ENCODE data around the gene ZNF668. TPM values are rescaled to one million over a fixed set of nuclear protein-coding genes. Genes with fewer than 3 reads are reported as not detected.

The ZNF668 gene
- total and polyA plus RNA-seq, 2 of the 13 experiments (the other 11 are each of a cell fraction or from before 2014, with no cell fraction given): 3.8 to 9.8 TPM

DNA sequence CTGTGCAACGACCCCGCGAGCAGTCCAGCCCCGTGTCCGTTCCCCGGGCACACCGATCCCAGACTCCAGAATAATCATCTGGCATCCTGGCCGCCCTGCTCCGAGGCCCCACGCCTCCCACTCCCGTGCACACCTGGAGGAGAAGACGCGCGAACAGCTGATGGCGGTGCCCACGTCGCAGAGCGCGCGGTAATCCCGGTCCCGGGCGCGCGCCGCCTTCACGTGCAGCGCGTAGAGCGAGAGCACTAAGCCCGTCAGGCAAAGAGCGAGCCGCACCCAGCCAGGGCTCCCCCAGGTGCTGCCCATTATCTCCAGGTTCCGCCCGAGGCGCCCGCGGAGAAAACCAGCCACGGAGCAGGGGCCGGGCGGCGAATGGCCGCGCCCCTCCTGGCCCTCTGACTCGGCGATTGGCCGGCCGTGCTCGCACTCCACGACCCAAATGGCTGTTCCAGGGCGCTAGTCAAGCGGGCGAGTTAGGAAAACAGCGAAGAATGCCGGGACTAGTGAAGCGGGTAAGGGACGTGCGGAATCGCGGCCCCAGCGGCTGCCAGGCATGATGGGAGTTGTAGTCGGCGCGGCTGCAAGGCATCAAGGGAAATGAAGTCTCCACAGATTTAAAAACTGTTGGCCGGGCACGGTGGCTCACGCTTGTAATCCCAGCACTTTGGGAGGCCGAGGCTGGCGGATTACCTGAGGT, 20.5 kb upstream of the ZNF668 start, which contains the start of gene VKORC1 (continued):
- TF ChIP-seq, protein P1, sequence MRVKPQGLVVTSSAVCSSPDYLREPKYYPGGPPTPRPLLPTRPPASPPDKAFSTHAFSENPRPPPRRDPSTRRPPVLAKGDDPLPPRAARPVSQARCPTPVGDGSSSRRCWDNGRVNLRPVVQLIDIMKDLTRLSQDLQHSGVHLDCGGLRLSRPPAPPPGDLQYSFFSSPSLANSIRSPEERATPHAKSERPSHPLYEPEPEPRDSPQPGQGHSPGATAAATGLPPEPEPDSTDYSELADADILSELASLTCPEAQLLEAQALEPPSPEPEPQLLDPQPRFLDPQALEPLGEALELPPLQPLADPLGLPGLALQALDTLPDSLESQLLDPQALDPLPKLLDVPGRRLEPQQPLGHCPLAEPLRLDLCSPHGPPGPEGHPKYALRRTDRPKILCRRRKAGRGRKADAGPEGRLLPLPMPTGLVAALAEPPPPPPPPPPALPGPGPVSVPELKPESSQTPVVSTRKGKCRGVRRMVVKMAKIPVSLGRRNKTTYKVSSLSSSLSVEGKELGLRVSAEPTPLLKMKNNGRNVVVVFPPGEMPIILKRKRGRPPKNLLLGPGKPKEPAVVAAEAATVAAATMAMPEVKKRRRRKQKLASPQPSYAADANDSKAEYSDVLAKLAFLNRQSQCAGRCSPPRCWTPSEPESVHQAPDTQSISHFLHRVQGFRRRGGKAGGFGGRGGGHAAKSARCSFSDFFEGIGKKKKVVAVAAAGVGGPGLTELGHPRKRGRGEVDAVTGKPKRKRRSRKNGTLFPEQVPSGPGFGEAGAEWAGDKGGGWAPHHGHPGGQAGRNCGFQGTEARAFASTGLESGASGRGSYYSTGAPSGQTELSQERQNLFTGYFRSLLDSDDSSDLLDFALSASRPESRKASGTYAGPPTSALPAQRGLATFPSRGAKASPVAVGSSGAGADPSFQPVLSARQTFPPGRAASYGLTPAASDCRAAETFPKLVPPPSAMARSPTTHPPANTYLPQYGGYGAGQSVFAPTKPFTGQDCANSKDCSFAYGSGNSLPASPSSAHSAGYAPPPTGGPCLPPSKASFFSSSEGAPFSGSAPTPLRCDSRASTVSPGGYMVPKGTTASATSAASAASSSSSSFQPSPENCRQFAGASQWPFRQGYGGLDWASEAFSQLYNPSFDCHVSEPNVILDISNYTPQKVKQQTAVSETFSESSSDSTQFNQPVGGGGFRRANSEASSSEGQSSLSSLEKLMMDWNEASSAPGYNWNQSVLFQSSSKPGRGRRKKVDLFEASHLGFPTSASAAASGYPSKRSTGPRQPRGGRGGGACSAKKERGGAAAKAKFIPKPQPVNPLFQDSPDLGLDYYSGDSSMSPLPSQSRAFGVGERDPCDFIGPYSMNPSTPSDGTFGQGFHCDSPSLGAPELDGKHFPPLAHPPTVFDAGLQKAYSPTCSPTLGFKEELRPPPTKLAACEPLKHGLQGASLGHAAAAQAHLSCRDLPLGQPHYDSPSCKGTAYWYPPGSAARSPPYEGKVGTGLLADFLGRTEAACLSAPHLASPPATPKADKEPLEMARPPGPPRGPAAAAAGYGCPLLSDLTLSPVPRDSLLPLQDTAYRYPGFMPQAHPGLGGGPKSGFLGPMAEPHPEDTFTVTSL (CRISPR knock-in tag; IDR thresholded peaks at IDR 0.05; ENCODE audit: borderline replicate concordance): 0 out of 2 replicates have a peak, but pooled peaks have one; percentile 33
- TF ChIP-seq SNRNP70 (IDR thresholded peaks at IDR 0.05; ENCODE audit: low read depth, low read length): no peak
- no peak for TF ChIP-seq ZNF34 (CRISPR knock-in tag; IDR thresholded peaks at IDR 0.05; ENCODE audit: borderline replicate concordance)
- TF ChIP-seq SMAD3 (CRISPR knock-in tag; IDR thresholded peaks at IDR 0.05): peak; percentile 88; the same call in 1 of the 2 replicates
- peak; percentile 40 for TF ChIP-seq SRSF1 (optimal IDR thresholded peaks at IDR 0.05; ENCODE audit: low read depth, low read length)
- TF ChIP-seq, protein P2, sequence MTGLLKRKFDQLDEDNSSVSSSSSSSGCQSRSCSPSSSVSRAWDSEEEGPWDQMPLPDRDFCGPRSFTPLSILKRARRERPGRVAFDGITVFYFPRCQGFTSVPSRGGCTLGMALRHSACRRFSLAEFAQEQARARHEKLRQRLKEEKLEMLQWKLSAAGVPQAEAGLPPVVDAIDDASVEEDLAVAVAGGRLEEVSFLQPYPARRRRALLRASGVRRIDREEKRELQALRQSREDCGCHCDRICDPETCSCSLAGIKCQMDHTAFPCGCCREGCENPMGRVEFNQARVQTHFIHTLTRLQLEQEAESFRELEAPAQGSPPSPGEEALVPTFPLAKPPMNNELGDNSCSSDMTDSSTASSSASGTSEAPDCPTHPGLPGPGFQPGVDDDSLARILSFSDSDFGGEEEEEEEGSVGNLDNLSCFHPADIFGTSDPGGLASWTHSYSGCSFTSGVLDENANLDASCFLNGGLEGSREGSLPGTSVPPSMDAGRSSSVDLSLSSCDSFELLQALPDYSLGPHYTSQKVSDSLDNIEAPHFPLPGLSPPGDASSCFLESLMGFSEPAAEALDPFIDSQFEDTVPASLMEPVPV (CRISPR knock-in tag; IDR thresholded peaks at IDR 0.05): peak; percentile 20; the same call in 1 of the 2 replicates
- no peak for TF ChIP-seq ZNF547 (CRISPR knock-in tag; IDR thresholded peaks at IDR 0.05)
- TF ChIP-seq, protein P3, sequence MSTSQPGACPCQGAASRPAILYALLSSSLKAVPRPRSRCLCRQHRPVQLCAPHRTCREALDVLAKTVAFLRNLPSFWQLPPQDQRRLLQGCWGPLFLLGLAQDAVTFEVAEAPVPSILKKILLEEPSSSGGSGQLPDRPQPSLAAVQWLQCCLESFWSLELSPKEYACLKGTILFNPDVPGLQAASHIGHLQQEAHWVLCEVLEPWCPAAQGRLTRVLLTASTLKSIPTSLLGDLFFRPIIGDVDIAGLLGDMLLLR (CRISPR knock-in tag; IDR thresholded peaks at IDR 0.05): peak; percentile 77
- TF ChIP-seq HES4 (CRISPR knock-in tag; IDR thresholded peaks at IDR 0.05; ENCODE audit: borderline replicate concordance): 0 out of 2 replicates have a peak, but pooled peaks have one; percentile 62
- TF ChIP-seq, protein P4, sequence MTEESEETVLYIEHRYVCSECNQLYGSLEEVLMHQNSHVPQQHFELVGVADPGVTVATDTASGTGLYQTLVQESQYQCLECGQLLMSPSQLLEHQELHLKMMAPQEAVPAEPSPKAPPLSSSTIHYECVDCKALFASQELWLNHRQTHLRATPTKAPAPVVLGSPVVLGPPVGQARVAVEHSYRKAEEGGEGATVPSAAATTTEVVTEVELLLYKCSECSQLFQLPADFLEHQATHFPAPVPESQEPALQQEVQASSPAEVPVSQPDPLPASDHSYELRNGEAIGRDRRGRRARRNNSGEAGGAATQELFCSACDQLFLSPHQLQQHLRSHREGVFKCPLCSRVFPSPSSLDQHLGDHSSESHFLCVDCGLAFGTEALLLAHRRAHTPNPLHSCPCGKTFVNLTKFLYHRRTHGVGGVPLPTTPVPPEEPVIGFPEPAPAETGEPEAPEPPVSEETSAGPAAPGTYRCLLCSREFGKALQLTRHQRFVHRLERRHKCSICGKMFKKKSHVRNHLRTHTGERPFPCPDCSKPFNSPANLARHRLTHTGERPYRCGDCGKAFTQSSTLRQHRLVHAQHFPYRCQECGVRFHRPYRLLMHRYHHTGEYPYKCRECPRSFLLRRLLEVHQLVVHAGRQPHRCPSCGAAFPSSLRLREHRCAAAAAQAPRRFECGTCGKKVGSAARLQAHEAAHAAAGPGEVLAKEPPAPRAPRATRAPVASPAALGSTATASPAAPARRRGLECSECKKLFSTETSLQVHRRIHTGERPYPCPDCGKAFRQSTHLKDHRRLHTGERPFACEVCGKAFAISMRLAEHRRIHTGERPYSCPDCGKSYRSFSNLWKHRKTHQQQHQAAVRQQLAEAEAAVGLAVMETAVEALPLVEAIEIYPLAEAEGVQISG (CRISPR knock-in tag; IDR thresholded peaks at IDR 0.05): peak; percentile 95
- TF ChIP-seq HOXA9 (CRISPR knock-in tag; IDR thresholded peaks at IDR 0.05; ENCODE audit: borderline replicate concordance): no peak
- TF ChIP-seq ZNF225 (CRISPR knock-in tag; IDR thresholded peaks at IDR 0.05): peak; percentile 90
- TF ChIP-seq, protein P5, sequence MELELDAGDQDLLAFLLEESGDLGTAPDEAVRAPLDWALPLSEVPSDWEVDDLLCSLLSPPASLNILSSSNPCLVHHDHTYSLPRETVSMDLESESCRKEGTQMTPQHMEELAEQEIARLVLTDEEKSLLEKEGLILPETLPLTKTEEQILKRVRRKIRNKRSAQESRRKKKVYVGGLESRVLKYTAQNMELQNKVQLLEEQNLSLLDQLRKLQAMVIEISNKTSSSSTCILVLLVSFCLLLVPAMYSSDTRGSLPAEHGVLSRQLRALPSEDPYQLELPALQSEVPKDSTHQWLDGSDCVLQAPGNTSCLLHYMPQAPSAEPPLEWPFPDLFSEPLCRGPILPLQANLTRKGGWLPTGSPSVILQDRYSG (CRISPR knock-in tag; IDR thresholded peaks at IDR 0.05): peak; percentile 25; the same call in 1 of the 2 replicates
- TF ChIP-seq ZNF552 (CRISPR knock-in tag; IDR thresholded peaks at IDR 0.05; ENCODE audit: borderline replicate concordance): no peak

Measured in HepG2 (cell line).